CD4-positive, alpha-beta T cell (primary cell): ENCODE data around the gene FUT6. TPM values are rescaled to one million over a fixed set of nuclear protein-coding genes. Genes with fewer than 3 reads are reported as not detected.

Experiments used
- ATAC-seq: fragments of 200-7000 bp; cut with Tn5 transposase; one replicate; pipeline ENCODE4 v1.10.0; 2022; ENCODE audit warnings: mild to moderate bottlenecking; ENCODE audit not compliant: poor library complexity
- CTCF ChIA-PET: fragments of 350-600 bp; sonication (Branson Sonifier 250); formaldehyde crosslinking; loops from one replicate; lab custom pipeline; 2021; ENCODE audit warnings: antibody characterized with exemption, inconsistent platforms; lab: Charles Lee
- POLR2A ChIA-PET: fragments of 350-600 bp; sonication (Branson Sonifier 250); formaldehyde crosslinking; loops from one replicate; lab custom pipeline; 2021; ENCODE audit warnings: antibody characterized with exemption, inconsistent platforms; lab: Charles Lee
- DNase-seq, 14 experiments: peaks; one replicate each; pipeline ENCODE4 v3.0.0-alpha.2; 2013 to 2020; ENCODE audit warnings: mixed read lengths in 2 of 14
- H3K27ac ChIP-seq, 2 donors: one replicate each; pipeline versions ENCODE4 v1.5.1 to v1.7.0; 2013; ENCODE audit warnings: low read length in 2 of 2, low read depth in 1 of 2, mild to moderate bottlenecking in 1 of 2
- H3K27me3 ChIP-seq, 2 experiments: 1 replicate in 1 of 2; 2 replicates in 1 of 2; pipeline versions ENCODE4 v1.6.1 to v1.7.0; 2013; ENCODE audit warnings: low read length in 2 of 2, control low read depth in 1 of 2, mild to moderate bottlenecking in 1 of 2, moderate library complexity in 1 of 2; ENCODE audit not compliant: insufficient read depth in 2 of 2, control insufficient read depth in 1 of 2
- H3K36me3 ChIP-seq: one replicate; pipeline ENCODE4 v1.6.1; 2013; ENCODE audit warnings: low read length, control low read depth; ENCODE audit not compliant: insufficient read depth
- H3K4me1 ChIP-seq: one replicate; pipeline ENCODE4 v1.6.1; 2013; ENCODE audit warnings: low read length, control low read depth; ENCODE audit not compliant: insufficient read depth
- H3K4me3 ChIP-seq: one replicate; pipeline ENCODE4 v1.5.1; 2013; ENCODE audit warnings: mild to moderate bottlenecking, low read length, moderate library complexity
- H3K9me3 ChIP-seq, 2 experiments: 1 replicate in 1 of 2; 2 replicates in 1 of 2; pipeline versions ENCODE4 v1.6.1 to v1.7.0; 2013; ENCODE audit warnings: low read length in 2 of 2, mild to moderate bottlenecking in 2 of 2, control low read depth in 1 of 2, moderate library complexity in 1 of 2; ENCODE audit not compliant: control insufficient read depth in 1 of 2, insufficient read depth in 1 of 2
- H3K27ac Mint-ChIP-seq: one replicate; pipeline ENCODE4 v1.8.0; 2020; ENCODE audit warnings: mixed read lengths
- H3K27me3 Mint-ChIP-seq: one replicate; pipeline ENCODE4 v1.8.0; 2021; ENCODE audit warnings: mixed read lengths
- H3K36me3 Mint-ChIP-seq: one replicate; pipeline ENCODE4 v1.8.0; 2021; ENCODE audit warnings: low read depth, mixed read lengths
- H3K4me1 Mint-ChIP-seq: one replicate; pipeline ENCODE4 v1.8.0; 2021; ENCODE audit warnings: low read depth, mixed read lengths
- H3K4me3 Mint-ChIP-seq: one replicate; pipeline ENCODE4 v1.8.0; 2020; ENCODE audit warnings: mild to moderate bottlenecking, mixed read lengths
- H3K9me3 Mint-ChIP-seq: one replicate; pipeline ENCODE4 v1.8.0; 2020; ENCODE audit warnings: mixed read lengths
- CTCF ChIP-seq: fragments of 200-600 bp; IDR thresholded peaks from one replicate; pipeline ENCODE4 v1.8.0; 2022; ENCODE audit warnings: antibody characterized with exemption, mild to moderate bottlenecking
- intact Hi-C, 2 experiments: fragments of 100-400 bp; cut with DNase I in 1 of 2; cut with micrococcal nuclease in 1 of 2; formaldehyde crosslinking; loops; one replicate each; pipeline versions ENCODE4 v1.15.1 to v1.9.0; 2023 to 2025; cut with DNase I, micrococcal nuclease
- total RNA-seq, 174 experiments: library from RNA in 2 of 174; stranded (reverse) in 2 of 174; gene quantifications; one replicate each; pipeline ENCODE4 v1.2.3 and lab custom pipeline; 2021 to 2026

Gene FUT6
- total RNA-seq, 2 experiments from 2014 or later: 0.17 TPM; not detected in 1

DNA sequence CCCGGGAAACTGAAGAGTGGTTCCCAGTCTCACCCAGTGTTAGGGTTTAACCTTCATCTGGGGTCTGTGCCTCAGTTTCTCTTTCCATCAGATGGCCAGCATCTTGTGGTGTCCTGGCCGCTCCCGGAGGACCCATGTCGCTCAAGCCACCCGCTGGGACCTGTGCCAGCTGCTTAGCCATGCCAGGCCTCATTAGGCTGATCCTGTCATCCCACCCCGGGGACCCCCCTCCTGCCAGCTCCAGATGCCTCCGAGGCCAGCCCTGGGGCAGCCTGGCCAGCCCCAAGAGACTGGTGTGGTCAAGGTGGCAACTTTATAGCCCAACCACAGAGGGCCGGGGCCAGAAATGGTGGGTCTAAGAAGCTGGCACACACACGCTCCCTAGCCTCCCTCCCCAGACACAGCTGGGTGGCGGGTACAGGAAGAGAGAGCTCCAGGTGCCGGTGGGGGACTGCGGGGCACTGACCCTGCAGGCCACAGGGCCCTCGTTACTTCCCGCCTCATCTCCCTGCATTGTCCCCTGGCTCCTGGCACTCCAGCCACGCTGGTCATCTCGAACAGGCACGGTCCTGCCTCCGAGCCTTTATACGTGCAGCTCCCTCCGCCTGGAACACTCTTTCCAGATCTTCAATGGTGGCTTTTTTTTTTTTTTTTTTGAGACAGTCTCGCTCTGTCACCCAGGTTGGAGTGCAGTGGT, 31.2 kb downstream of the FUT6 start:
- no peaks in the 10 kb centered on the region for H3K36me3 ChIP-seq
- no peak overlapping the region for H3K4me3 ChIP-seq
- ATAC-seq (no peak), DNase-seq (peak in 1 of 14 experiments; percentile 25)
- TF ChIP-seq CTCF: no peak
- POLR2A ChIA-PET: interaction anchor here (0.6 to 1.2 kb wide), 3 partner anchors 18 to 165 kb away, joined by 3 read pairs; no protein-coding TSS in a partner anchor
- no peaks in the 10 kb centered on the region for H3K27me3 ChIP-seq
- peaks cover 12% of the 10 kb centered on the region for H3K4me1 Mint-ChIP-seq
- peaks cover 0 to 10% of the 10 kb centered on the region in 2 experiments for H3K9me3 ChIP-seq
- CTCF ChIA-PET: interaction anchor here (0.5 to 1.1 kb wide), 2 partner anchors 214 to 493 kb away, joined by 4 read pairs; no protein-coding TSS in a partner anchor
- no peak overlapping the region for H3K27ac Mint-ChIP-seq
- intact Hi-C loops: loop anchor here in 1 of 2 experiments (5.0 kb wide), 1 partner anchor 169 kb away; the partner anchor contains the start of gene RANBP3
- H3K4me1 ChIP-seq: peaks cover 22% of the 10 kb centered on the region
- no peak overlapping the region for H3K27ac ChIP-seq
- no peaks in the 10 kb centered on the region for H3K36me3 Mint-ChIP-seq
- H3K9me3 Mint-ChIP-seq: no peaks in the 10 kb centered on the region
- peaks cover 5% of the 10 kb centered on the region for H3K27me3 Mint-ChIP-seq
- no peak overlapping the region for H3K4me3 Mint-ChIP-seq

- ATAC-seq: no peak
- Mint-ChIP-seq H3K27me3 (peaks cover 9% of the 10 kb centered on the region), H3K4me3 (peak overlapping the region; percentile 62), H3K9me3 (no peaks in the 10 kb centered on the region), H3K27ac (no peak overlapping the region), H3K4me1 (peaks cover 16% of the 10 kb centered on the region), H3K36me3 (no peaks in the 10 kb centered on the region)
- H3K27me3 ChIP-seq: peaks cover 3 to 6% of the 10 kb centered on the region in 2 experiments
- peaks cover 30% of the 10 kb centered on the region for H3K4me1 ChIP-seq
- intact Hi-C loops: loop anchor here in 1 of 2 experiments (2.0 to 5.0 kb wide), 3 partner anchors 18 to 170 kb away; partner anchors contain the start of gene RANBP3
- POLR2A ChIA-PET: no interaction called here
- no peak for TF ChIP-seq CTCF
- H3K27ac ChIP-seq: no peak overlapping the region
- peaks cover 0 to 10% of the 10 kb centered on the region in 2 experiments for H3K9me3 ChIP-seq
- CTCF ChIA-PET: no interaction called here
- peak in 1 of 14 experiments; percentile 17 for DNase-seq
- H3K4me3 ChIP-seq: no peak overlapping the region
- no peaks in the 10 kb centered on the region for H3K36me3 ChIP-seq
Observed at GRCh38 chr19:5806905-5807304, 32.6 kb downstream of the FUT6 start.

DNA sequence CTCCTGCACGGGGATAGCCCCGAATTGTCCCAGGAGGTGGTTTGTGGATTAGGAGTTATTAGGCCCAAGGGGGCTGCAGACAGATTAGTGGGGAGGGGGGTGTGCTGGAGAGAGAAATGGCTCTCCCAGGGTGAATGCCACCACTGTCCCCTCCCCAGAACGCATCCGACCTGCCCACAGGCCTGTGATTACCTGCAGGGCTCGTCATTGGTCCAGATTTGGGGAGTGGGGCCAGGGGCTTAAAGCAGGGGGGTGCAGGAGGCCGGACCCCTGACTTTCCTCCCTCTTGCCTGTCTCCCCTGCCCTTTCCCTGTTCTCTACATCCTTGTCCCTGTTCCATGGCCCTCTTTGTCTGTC, 33.4 kb downstream of the FUT6 start:
- ChIA-PET POLR2A (interaction anchor here (0.7 kb wide), 1 partner anchor 22 kb away, joined by 3 read pairs; no protein-coding TSS in a partner anchor), CTCF (no interaction called here)
- Histone ChIP-seq H3K27ac (no peak overlapping the region), H3K4me1 (peaks cover 33% of the 10 kb centered on the region), H3K36me3 (no peaks in the 10 kb centered on the region), H3K4me3 (no peak overlapping the region), H3K27me3 (peaks cover 11 to 14% of the 10 kb centered on the region in 2 experiments), H3K9me3 (peaks cover 0 to 14% of the 10 kb centered on the region in 2 experiments)
- DNase-seq (peak in 1 of 14 experiments; percentile 25), ATAC-seq (no peak)
- intact Hi-C loops: loop anchor here in 1 of 2 experiments (2.0 to 5.0 kb wide), 3 partner anchors 19 to 171 kb away; partner anchors contain the start of gene RANBP3
- Mint-ChIP-seq H3K4me3 (peak overlapping the region; percentile 15), H3K27ac (no peak overlapping the region), H3K9me3 (no peaks in the 10 kb centered on the region), H3K27me3 (peaks cover 12% of the 10 kb centered on the region), H3K36me3 (no peaks in the 10 kb centered on the region), H3K4me1 (peaks cover 18% of the 10 kb centered on the region)
- TF ChIP-seq CTCF: peak; percentile 43
